ENCODE measurements around the gene SCG3.

SCG3 gene

DNA sequence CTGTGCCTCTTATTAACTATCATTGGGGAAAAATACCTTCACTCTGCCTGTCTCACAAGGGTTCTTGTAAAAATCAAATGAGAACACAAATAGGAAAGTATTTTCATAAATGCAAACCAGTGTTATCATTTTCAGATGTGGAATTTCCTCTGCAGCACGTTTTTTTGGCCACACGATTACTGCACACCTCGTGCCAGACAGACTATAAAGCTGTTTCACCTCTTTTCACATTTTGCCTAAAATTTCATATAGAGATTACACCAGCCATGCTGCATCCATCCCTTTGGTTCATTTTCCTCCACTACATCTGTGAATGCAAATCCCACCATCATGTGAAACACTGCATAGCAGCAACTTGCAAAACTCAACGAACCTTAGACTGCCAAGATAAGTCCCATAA lies 68.9 kb downstream of the SCG3 start:
- Histone ChIP-seq H2BK12ac (ENCODE audit: low read length) (no peak overlapping the region), H2BK5ac (ENCODE audit: low read length) (no peak overlapping the region), H4K91ac (ENCODE audit: low read depth, low read length, poor library complexity) (no peak overlapping the region), H2AK5ac (ENCODE audit: low read depth, low read length) (no peak overlapping the region), H4K8ac (ENCODE audit: low read depth, low read length) (no peak overlapping the region), H3K14ac (ENCODE audit: low read length) (no peak overlapping the region), H3K4me1 (ENCODE audit: control insufficient read depth in 2 of 2, insufficient read depth in 1 of 2, low read depth in 1 of 2, low read length in 2 of 2) (peaks cover 2 to 3% of the 10 kb centered on the region in 2 donors), H3K27me3 (ENCODE audit: control insufficient read depth in 3 of 3, insufficient read depth in 3 of 3, low read depth in 1 of 3, low read length in 3 of 3) (peaks cover 4 to 71% (median 28%) of the 10 kb centered on the region in 3 experiments), H3K4ac (ENCODE audit: low read length) (no peak overlapping the region), H2BK120ac (ENCODE audit: low read depth, low read length) (no peak overlapping the region), H3K36me3 (replicated peaks in 1 of 2; ENCODE audit: control insufficient read depth in 2 of 2, insufficient read depth in 2 of 2, low read length in 2 of 2) (no peaks in the 10 kb centered on the region), H3K4me2 (ENCODE audit: insufficient read depth, low read length, poor library complexity, severe bottlenecking) (no peak overlapping the region), H3K18ac (ENCODE audit: low read length) (no peak overlapping the region), H3K23ac (ENCODE audit: low read depth, low read length, poor library complexity) (no peak overlapping the region), H3K27ac (replicated peaks; ENCODE audit: low read length) (no peak overlapping the region), H2BK15ac (ENCODE audit: low read length) (no peak overlapping the region), H3K9me3 (replicated peaks in 1 of 2; ENCODE audit: control insufficient read depth in 2 of 2, insufficient read depth in 1 of 2, low read depth in 1 of 2, low read length in 2 of 2) (peaks cover 0 to 5% of the 10 kb centered on the region in 2 donors), H3K9ac (ENCODE audit: low read depth, low read length, poor library complexity) (no peak overlapping the region), H3K4me3 (ENCODE audit: low read length in 2 of 2) (no peak overlapping the region), H2AFZ (ENCODE audit: low read length) (no peak overlapping the region), H3K79me1 (ENCODE audit: low read depth, low read length) (no peaks in the 10 kb centered on the region)
- DNase-seq (ENCODE audit: low spot score): no peak
- WGBS, 2 donors (ENCODE audit: extremely low coverage in 2 of 2, insufficient read length in 2 of 2, insufficient replicate concordance in 1 of 2): no CpG with 5 or more reads among the region's 4 CpGs

DNA sequence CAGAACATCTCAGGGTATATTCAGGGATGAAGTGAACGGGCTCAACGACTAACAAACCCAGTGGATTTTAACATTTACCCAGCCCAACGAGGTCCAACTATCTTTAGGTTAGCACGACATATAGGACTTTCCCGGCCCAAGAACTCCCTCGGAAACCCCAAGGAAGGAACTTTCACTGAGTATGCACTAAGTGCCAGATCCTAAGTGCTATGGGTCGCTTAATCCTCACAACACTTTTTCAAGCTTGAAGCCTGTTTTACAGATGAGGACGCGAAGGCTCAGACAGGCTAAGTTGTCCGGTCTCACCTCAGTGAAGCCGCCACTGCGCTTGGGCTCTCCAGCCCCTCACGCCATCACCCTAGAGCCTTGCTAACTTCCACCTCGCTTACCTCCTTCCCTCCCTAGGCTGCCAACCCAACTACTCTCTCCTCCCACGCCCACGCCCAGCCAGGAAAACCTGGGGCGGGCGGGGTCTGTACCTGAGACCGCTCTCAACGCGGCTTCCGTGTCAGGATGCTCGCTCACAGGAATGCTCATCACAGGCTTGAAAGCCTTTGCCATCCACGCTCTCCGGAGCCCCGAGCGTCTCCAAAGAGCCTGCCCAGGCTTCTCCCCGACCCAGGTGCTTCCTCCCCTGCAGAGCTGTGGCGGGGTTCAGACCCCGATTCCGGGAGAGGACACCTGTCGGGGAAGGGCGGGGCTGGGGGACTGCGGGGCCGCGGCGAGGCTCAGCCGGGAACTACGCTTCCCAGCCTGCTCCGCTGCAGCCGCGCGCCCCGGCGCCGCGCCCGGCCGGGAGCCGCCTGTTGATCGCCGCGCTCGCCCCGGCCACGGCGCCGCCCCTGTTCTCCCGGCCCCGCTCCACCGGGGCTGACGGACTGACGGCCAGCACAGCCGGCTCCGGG lies 69.7 kb downstream of the SCG3 start, which contains the start of gene TMOD2:
Gene TMOD2 (plus strand): TSS at position 806 of the 905 bp plus-strand sequence. CDS start 14,845 bp downstream, outside the sequence.
- Histone ChIP-seq H3K23ac (ENCODE audit: low read depth, low read length, poor library complexity) (peak within 1 kb of the TSS; percentile 52), H4K8ac (ENCODE audit: low read depth, low read length) (no peak within 1 kb of the TSS), H2BK5ac (ENCODE audit: low read length) (no peak within 1 kb of the TSS), H3K18ac (ENCODE audit: low read length) (peak within 1 kb of the TSS; percentile 81), H2BK120ac (ENCODE audit: low read depth, low read length) (no peak within 1 kb of the TSS), H3K36me3 (replicated peaks in 1 of 2; ENCODE audit: control insufficient read depth in 2 of 2, insufficient read depth in 2 of 2, low read length in 2 of 2) (no peaks in the 10 kb centered on the region), H2BK12ac (ENCODE audit: low read length) (no peak within 1 kb of the TSS), H3K14ac (ENCODE audit: low read length) (no peak within 1 kb of the TSS), H3K4me3 (ENCODE audit: low read length in 2 of 2) (peak within 1 kb of the TSS; percentile 75 to 88), H2AK5ac (ENCODE audit: low read depth, low read length) (no peak within 1 kb of the TSS), H3K4ac (ENCODE audit: low read length) (no peak within 1 kb of the TSS), H3K79me1 (ENCODE audit: low read depth, low read length) (no peaks in the 10 kb centered on the region), H3K27ac (replicated peaks; ENCODE audit: low read length) (no peak within 1 kb of the TSS), H3K27me3 (ENCODE audit: control insufficient read depth in 3 of 3, insufficient read depth in 3 of 3, low read depth in 1 of 3, low read length in 3 of 3) (peaks cover 4 to 69% (median 28%) of the 10 kb centered on the region in 3 experiments), H3K9ac (ENCODE audit: low read depth, low read length, poor library complexity) (peak within 1 kb of the TSS; percentile 85), H3K4me1 (ENCODE audit: control insufficient read depth in 2 of 2, insufficient read depth in 1 of 2, low read depth in 1 of 2, low read length in 2 of 2) (peaks cover 2 to 3% of the 10 kb centered on the region in 2 donors), H3K9me3 (replicated peaks in 1 of 2; ENCODE audit: control insufficient read depth in 2 of 2, insufficient read depth in 1 of 2, low read depth in 1 of 2, low read length in 2 of 2) (peaks cover 0 to 5% of the 10 kb centered on the region in 2 donors), H2AFZ (ENCODE audit: low read length) (peak within 1 kb of the TSS; percentile 99), H2BK15ac (ENCODE audit: low read length) (no peak within 1 kb of the TSS), H3K4me2 (ENCODE audit: insufficient read depth, low read length, poor library complexity, severe bottlenecking) (peak within 1 kb of the TSS; percentile 97), H4K91ac (ENCODE audit: low read depth, low read length, poor library complexity) (no peak within 1 kb of the TSS)
- no CpG with 5 or more reads among the region's 65 CpGs for WGBS, 2 donors (ENCODE audit: extremely low coverage in 2 of 2, insufficient read length in 2 of 2, insufficient replicate concordance in 1 of 2)
- peak; percentile 43 for DNase-seq (ENCODE audit: low spot score)

DNA sequence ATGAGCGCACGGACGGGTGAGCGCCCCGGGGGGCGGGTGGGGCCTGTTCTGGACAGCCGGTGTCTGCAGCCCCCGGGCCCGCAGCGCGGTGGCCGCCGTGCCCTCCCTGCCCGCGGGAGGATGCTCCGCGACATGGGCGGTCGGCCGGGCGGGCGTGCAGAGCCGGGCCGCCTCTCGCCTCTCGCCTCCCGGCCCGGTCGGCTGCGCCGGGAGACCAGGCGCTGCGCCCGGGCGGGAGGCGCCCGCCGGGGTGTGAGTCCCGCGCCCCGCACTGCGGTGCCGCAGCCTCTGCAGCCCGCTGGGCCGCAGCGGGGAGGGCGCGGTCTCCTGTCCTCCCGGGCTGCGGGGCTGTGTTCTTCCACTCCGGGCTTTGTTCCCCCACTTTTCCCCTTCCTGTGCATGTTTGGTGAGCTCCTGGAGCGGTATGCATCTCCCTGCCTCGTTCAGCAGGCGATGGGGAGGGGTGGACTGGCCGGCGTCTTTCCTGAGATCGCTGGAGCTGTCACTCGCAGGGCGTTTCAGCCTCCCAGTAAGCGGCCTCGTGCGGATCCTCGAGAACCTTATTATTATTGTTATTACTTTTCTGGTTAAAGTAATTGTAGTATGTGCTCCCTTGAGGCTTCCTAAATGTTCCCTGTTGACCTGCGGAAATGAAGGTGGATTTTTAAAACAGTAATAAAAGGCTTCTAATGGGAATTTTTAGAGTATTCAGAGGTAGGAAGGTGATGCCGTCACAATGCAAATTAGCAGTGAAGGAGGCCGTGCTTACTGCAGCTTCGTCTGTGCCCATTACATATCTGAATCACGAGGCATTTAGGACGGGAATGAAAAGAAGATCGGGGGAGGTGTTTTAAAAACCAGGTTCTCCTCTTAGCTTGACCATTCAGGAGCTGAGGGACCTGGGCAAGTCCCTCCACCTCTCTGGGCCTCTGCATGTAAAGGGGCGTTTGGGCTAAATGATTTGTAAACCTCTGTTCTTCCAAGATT lies 70.7 kb downstream of the SCG3 start:
- Histone ChIP-seq H3K9ac (ENCODE audit: low read depth, low read length, poor library complexity) (peak overlapping the region; percentile 85), H3K4ac (ENCODE audit: low read length) (no peak overlapping the region), H3K36me3 (replicated peaks in 1 of 2; ENCODE audit: control insufficient read depth in 2 of 2, insufficient read depth in 2 of 2, low read length in 2 of 2) (no peaks in the 10 kb centered on the region), H2AK5ac (ENCODE audit: low read depth, low read length) (no peak overlapping the region), H2BK15ac (ENCODE audit: low read length) (no peak overlapping the region), H3K27ac (replicated peaks; ENCODE audit: low read length) (no peak overlapping the region), H4K91ac (ENCODE audit: low read depth, low read length, poor library complexity) (no peak overlapping the region), H3K18ac (ENCODE audit: low read length) (peak overlapping the region; percentile 81), H3K4me2 (ENCODE audit: insufficient read depth, low read length, poor library complexity, severe bottlenecking) (peak overlapping the region; percentile 97), H3K27me3 (ENCODE audit: control insufficient read depth in 3 of 3, insufficient read depth in 3 of 3, low read depth in 1 of 3, low read length in 3 of 3) (peaks cover 4 to 66% (median 28%) of the 10 kb centered on the region in 3 experiments), H3K4me1 (ENCODE audit: control insufficient read depth in 2 of 2, insufficient read depth in 1 of 2, low read depth in 1 of 2, low read length in 2 of 2) (peaks cover 2 to 3% of the 10 kb centered on the region in 2 donors), H2BK12ac (ENCODE audit: low read length) (no peak overlapping the region), H4K8ac (ENCODE audit: low read depth, low read length) (no peak overlapping the region), H2AFZ (ENCODE audit: low read length) (peak overlapping the region; percentile 99), H2BK120ac (ENCODE audit: low read depth, low read length) (no peak overlapping the region), H3K23ac (ENCODE audit: low read depth, low read length, poor library complexity) (no peak overlapping the region), H3K9me3 (replicated peaks in 1 of 2; ENCODE audit: control insufficient read depth in 2 of 2, insufficient read depth in 1 of 2, low read depth in 1 of 2, low read length in 2 of 2) (peaks cover 0 to 5% of the 10 kb centered on the region in 2 donors), H3K14ac (ENCODE audit: low read length) (no peak overlapping the region), H2BK5ac (ENCODE audit: low read length) (no peak overlapping the region), H3K79me1 (ENCODE audit: low read depth, low read length) (no peaks in the 10 kb centered on the region), H3K4me3 (ENCODE audit: low read length in 2 of 2) (peak overlapping the region; percentile 75 to 88)
- no CpG with 5 or more reads among the region's 71 CpGs for WGBS, 2 donors (ENCODE audit: extremely low coverage in 2 of 2, insufficient read length in 2 of 2, insufficient replicate concordance in 1 of 2)
- peak; percentile 29 for DNase-seq (ENCODE audit: low spot score)
